ENCODE measurements around the gene C3orf20. TPM values are rescaled to one million over a fixed set of nuclear protein-coding genes. Genes with fewer than 3 reads are reported as not detected.

C3orf20 gene
- total RNA-seq, 1 experiment from 2014 or later, result 0.28 TPM

- TF ChIP-seq CTCF (IDR thresholded peaks at IDR 0.05; ENCODE audit: unreplicated experiment), result no peak
- no peak overlapping the region for H3K4me3 Mint-ChIP-seq (ENCODE audit: low read depth, unreplicated experiment)
- DNase-seq, result no peak
- H3K4me1 Mint-ChIP-seq (ENCODE audit: low read depth, unreplicated experiment), result no peaks in the 10 kb centered on the region
- H3K27me3 Mint-ChIP-seq (ENCODE audit: unreplicated experiment), result peaks cover 56% of the 10 kb centered on the region
- H3K27ac Mint-ChIP-seq (ENCODE audit: unreplicated experiment), result no peak overlapping the region
- no TSS peak for BruUV-seq (replicated peaks)
- H3K9me3 Mint-ChIP-seq (ENCODE audit: low read depth, unreplicated experiment), result no peaks in the 10 kb centered on the region
- CTCF ChIA-PET, result no interaction called here
- no peaks in the 10 kb centered on the region for H3K36me3 Mint-ChIP-seq (ENCODE audit: insufficient read depth, unreplicated experiment)
- intact Hi-C loops (cut with micrococcal nuclease; ENCODE audit: unreplicated experiment), result no loop called here
These were observed 42.4 kb downstream of the C3orf20 start for GRCh38 chr3:14717307-14717706.

DNA sequence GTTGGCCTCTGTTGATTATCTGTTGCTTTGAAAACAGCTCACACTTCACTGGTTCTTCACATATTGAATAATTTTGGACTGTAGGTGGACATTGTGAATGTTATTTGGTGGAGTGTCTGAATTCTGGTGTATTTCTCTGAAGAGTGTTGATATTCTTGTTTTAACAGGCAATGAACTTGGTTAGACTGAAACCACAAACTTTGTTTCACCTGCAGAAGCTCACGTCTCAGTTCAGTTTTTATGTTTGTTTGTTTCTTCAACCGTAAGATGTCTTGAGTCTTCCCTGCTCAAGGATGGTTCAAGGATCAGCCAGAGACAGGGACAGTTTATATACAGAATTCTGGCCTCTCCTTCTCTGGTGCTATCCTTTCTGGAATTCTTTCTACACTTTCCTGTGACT is 43.6 kb downstream of the C3orf20 start:
- no peak for TF ChIP-seq CTCF (IDR thresholded peaks at IDR 0.05; ENCODE audit: unreplicated experiment)
- Mint-ChIP-seq H3K4me3 (ENCODE audit: low read depth, unreplicated experiment) (no peak overlapping the region), H3K27ac (ENCODE audit: unreplicated experiment) (no peak overlapping the region), H3K36me3 (ENCODE audit: insufficient read depth, unreplicated experiment) (no peaks in the 10 kb centered on the region), H3K9me3 (ENCODE audit: low read depth, unreplicated experiment) (no peaks in the 10 kb centered on the region), H3K27me3 (ENCODE audit: unreplicated experiment) (peaks cover 46% of the 10 kb centered on the region), H3K4me1 (ENCODE audit: low read depth, unreplicated experiment) (no peaks in the 10 kb centered on the region)
- DNase-seq, result no peak
- intact Hi-C loops (cut with micrococcal nuclease; ENCODE audit: unreplicated experiment), result no loop called here
- no TSS peak for BruUV-seq (replicated peaks)
- CTCF ChIA-PET, result no interaction called here

DNA sequence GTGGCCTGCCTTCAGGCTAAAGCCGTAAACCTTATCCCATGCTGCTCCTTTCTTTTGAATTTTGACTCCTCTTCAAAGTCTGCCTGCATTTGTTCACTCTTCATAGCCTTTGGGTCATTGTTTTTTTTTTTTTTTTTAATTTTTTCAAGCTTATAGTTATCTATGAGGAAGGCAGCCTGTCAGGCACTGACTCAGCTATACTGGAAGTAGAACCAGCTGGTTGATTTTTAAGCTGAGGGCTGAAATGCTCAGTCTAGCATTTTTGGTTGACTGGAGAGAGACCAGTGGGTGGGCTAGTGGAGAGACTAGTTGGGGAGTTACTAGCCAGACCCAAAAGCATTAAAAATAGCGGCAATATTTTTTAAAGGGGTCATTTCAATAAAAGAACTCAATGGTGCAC is 44.1 kb downstream of the C3orf20 start:
- no peak overlapping the region for H3K27ac Mint-ChIP-seq (ENCODE audit: unreplicated experiment)
- TF ChIP-seq CTCF (IDR thresholded peaks at IDR 0.05; ENCODE audit: unreplicated experiment), result no peak
- intact Hi-C loops (cut with micrococcal nuclease; ENCODE audit: unreplicated experiment), result no loop called here
- no peaks in the 10 kb centered on the region for H3K36me3 Mint-ChIP-seq (ENCODE audit: insufficient read depth, unreplicated experiment)
- H3K27me3 Mint-ChIP-seq (ENCODE audit: unreplicated experiment), result peaks cover 42% of the 10 kb centered on the region
- no peaks in the 10 kb centered on the region for H3K9me3 Mint-ChIP-seq (ENCODE audit: low read depth, unreplicated experiment)
- no TSS peak for BruUV-seq (replicated peaks)
- H3K4me1 Mint-ChIP-seq (ENCODE audit: low read depth, unreplicated experiment), result no peaks in the 10 kb centered on the region
- CTCF ChIA-PET, result interaction anchor here (0.6 kb wide), 1 partner anchor 111 kb away, joined by 4 read pairs; no protein-coding TSS in a partner anchor
- DNase-seq, result no peak
- no peak overlapping the region for H3K4me3 Mint-ChIP-seq (ENCODE audit: low read depth, unreplicated experiment)

DNA sequence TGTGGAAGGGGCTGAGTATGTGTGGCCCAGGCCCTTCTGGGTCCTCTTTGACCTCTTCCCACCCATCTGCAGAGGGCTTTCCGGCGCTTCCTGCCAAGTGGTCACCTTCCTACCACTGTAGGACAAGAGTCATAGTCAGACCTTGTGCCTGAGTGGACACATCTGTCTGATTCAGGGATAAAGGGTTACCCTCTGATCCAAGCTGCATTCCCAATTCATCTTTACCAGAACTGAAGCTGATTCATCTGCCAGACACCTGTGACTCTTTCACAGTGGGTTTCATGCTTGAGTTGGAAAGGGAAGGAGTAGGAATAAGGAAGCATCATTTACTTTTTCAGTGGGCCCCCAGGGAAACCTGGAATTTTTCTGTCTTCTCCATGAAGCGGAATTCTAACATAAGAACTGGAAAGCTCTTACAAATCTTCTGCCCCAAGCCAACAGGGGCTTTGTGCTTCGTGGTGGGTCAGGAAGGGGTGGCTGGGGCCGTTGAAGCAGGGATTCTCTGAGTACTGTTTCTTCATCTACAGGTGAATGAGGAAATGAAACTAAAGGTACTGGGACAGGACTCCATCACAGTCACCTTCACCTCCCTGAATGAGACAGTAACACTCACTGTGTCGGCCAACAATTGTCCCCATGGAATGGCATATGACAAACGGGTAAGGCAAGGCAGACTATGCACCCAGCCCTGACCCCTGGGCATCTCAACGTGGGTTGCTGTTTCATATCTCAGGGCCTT is 46.4 kb downstream of the C3orf20 start:
- H3K27me3 Mint-ChIP-seq (ENCODE audit: unreplicated experiment), result peaks cover 37% of the 10 kb centered on the region
- no TSS peak for BruUV-seq (replicated peaks)
- H3K9me3 Mint-ChIP-seq (ENCODE audit: low read depth, unreplicated experiment), result no peaks in the 10 kb centered on the region
- no peaks in the 10 kb centered on the region for H3K36me3 Mint-ChIP-seq (ENCODE audit: insufficient read depth, unreplicated experiment)
- no peak overlapping the region for H3K27ac Mint-ChIP-seq (ENCODE audit: unreplicated experiment)
- H3K4me3 Mint-ChIP-seq (ENCODE audit: low read depth, unreplicated experiment), result no peak overlapping the region
- no peak for DNase-seq
- TF ChIP-seq CTCF (IDR thresholded peaks at IDR 0.05; ENCODE audit: unreplicated experiment), result no peak
- no peaks in the 10 kb centered on the region for H3K4me1 Mint-ChIP-seq (ENCODE audit: low read depth, unreplicated experiment)
- CTCF ChIA-PET, result no interaction called here
- intact Hi-C loops (cut with micrococcal nuclease; ENCODE audit: unreplicated experiment), result no loop called here

Data from Calu3 (cell line).